ENCODE results near the gene TEX38. TPM values are rescaled to one million over a fixed set of nuclear protein-coding genes. Genes with fewer than 3 reads are reported as not detected.

The TEX38 gene
- polyA plus RNA-seq, 2 of the 4 experiments (the other 2 are of a cell fraction): not detected

DNA sequence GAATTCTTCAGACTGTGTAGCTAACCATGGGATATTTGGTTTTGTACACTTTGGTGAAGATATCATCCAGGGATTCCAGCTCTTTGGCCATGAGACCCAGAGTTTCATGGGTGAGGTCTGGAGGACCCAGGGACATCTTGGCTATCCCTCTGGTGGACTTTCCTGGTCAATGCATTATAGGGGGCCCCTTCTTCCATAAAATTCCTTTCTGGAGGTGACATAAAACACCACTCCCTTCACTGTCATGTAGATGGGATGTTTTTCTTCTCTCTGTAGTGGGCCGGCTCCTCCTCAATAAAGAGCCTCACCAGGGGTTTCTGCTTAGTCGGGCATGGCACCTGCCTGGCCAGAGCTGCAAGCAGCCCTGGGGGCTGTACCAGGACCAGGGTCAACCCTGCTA, 5.7 kb upstream of the TEX38 start:
- CTCF ChIA-PET: interaction anchor here (0.9 to 1.4 kb wide), 2 partner anchors 62 to 137 kb away, joined by 3 read pairs; partner anchors contain the start of gene MKNK1
- DNase-seq (ENCODE audit: low read depth in 1 of 2, low spot score in 1 of 2): no peak
- Histone ChIP-seq H3K9me3 (no peaks in the 10 kb centered on the region), H3K27ac (no peak overlapping the region), H3K4me1 (peaks cover 16% of the 10 kb centered on the region), H3K4me2 (peak overlapping the region; percentile 93; the same call in 1 of the 3 replicates), H3K4me3 (no peak overlapping the region)
- no peak for FAIRE-seq
- no peak for ATAC-seq
- no peak for TF ChIP-seq MAZ (IDR thresholded peaks at IDR 0.05; ENCODE audit: borderline replicate concordance, low read depth, low read length)
- TF ChIP-seq, protein P1, sequence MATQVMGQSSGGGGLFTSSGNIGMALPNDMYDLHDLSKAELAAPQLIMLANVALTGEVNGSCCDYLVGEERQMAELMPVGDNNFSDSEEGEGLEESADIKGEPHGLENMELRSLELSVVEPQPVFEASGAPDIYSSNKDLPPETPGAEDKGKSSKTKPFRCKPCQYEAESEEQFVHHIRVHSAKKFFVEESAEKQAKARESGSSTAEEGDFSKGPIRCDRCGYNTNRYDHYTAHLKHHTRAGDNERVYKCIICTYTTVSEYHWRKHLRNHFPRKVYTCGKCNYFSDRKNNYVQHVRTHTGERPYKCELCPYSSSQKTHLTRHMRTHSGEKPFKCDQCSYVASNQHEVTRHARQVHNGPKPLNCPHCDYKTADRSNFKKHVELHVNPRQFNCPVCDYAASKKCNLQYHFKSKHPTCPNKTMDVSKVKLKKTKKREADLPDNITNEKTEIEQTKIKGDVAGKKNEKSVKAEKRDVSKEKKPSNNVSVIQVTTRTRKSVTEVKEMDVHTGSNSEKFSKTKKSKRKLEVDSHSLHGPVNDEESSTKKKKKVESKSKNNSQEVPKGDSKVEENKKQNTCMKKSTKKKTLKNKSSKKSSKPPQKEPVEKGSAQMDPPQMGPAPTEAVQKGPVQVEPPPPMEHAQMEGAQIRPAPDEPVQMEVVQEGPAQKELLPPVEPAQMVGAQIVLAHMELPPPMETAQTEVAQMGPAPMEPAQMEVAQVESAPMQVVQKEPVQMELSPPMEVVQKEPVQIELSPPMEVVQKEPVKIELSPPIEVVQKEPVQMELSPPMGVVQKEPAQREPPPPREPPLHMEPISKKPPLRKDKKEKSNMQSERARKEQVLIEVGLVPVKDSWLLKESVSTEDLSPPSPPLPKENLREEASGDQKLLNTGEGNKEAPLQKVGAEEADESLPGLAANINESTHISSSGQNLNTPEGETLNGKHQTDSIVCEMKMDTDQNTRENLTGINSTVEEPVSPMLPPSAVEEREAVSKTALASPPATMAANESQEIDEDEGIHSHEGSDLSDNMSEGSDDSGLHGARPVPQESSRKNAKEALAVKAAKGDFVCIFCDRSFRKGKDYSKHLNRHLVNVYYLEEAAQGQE (IDR thresholded peaks at IDR 0.05): no peak
- TF ChIP-seq, protein P2, sequence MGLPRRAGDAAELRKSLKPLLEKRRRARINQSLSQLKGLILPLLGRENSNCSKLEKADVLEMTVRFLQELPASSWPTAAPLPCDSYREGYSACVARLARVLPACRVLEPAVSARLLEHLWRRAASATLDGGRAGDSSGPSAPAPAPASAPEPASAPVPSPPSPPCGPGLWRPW (IDR thresholded peaks at IDR 0.05): no peak
- TF ChIP-seq ZSCAN20 (CRISPR knock-in tag; IDR thresholded peaks at IDR 0.05): no peak
- TF ChIP-seq KDM1A (IDR thresholded peaks at IDR 0.05; ENCODE audit: low read depth): no peak
- TF ChIP-seq, protein P3, sequence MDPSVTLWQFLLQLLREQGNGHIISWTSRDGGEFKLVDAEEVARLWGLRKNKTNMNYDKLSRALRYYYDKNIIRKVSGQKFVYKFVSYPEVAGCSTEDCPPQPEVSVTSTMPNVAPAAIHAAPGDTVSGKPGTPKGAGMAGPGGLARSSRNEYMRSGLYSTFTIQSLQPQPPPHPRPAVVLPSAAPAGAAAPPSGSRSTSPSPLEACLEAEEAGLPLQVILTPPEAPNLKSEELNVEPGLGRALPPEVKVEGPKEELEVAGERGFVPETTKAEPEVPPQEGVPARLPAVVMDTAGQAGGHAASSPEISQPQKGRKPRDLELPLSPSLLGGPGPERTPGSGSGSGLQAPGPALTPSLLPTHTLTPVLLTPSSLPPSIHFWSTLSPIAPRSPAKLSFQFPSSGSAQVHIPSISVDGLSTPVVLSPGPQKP (IDR thresholded peaks at IDR 0.05; ENCODE audit: low read depth, low read length): no peak
- TF ChIP-seq, protein P4, sequence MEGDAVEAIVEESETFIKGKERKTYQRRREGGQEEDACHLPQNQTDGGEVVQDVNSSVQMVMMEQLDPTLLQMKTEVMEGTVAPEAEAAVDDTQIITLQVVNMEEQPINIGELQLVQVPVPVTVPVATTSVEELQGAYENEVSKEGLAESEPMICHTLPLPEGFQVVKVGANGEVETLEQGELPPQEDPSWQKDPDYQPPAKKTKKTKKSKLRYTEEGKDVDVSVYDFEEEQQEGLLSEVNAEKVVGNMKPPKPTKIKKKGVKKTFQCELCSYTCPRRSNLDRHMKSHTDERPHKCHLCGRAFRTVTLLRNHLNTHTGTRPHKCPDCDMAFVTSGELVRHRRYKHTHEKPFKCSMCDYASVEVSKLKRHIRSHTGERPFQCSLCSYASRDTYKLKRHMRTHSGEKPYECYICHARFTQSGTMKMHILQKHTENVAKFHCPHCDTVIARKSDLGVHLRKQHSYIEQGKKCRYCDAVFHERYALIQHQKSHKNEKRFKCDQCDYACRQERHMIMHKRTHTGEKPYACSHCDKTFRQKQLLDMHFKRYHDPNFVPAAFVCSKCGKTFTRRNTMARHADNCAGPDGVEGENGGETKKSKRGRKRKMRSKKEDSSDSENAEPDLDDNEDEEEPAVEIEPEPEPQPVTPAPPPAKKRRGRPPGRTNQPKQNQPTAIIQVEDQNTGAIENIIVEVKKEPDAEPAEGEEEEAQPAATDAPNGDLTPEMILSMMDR (IDR thresholded peaks at IDR 0.05): no peak
- TF ChIP-seq HOXA7 (CRISPR knock-in tag; IDR thresholded peaks at IDR 0.05): no peak
- TF ChIP-seq GATA3 (IDR thresholded peaks at IDR 0.05; ENCODE audit: borderline replicate concordance): no peak
- TF ChIP-seq NFE2L2 (conservative IDR thresholded peaks at IDR 0.05; ENCODE audit: low read length): no peak
- WGBS (ENCODE audit: missing lambda C conversion rate): 100% methylated on average over 1 of the region's 2 CpGs
- POLR2A ChIA-PET: no interaction called here

DNA sequence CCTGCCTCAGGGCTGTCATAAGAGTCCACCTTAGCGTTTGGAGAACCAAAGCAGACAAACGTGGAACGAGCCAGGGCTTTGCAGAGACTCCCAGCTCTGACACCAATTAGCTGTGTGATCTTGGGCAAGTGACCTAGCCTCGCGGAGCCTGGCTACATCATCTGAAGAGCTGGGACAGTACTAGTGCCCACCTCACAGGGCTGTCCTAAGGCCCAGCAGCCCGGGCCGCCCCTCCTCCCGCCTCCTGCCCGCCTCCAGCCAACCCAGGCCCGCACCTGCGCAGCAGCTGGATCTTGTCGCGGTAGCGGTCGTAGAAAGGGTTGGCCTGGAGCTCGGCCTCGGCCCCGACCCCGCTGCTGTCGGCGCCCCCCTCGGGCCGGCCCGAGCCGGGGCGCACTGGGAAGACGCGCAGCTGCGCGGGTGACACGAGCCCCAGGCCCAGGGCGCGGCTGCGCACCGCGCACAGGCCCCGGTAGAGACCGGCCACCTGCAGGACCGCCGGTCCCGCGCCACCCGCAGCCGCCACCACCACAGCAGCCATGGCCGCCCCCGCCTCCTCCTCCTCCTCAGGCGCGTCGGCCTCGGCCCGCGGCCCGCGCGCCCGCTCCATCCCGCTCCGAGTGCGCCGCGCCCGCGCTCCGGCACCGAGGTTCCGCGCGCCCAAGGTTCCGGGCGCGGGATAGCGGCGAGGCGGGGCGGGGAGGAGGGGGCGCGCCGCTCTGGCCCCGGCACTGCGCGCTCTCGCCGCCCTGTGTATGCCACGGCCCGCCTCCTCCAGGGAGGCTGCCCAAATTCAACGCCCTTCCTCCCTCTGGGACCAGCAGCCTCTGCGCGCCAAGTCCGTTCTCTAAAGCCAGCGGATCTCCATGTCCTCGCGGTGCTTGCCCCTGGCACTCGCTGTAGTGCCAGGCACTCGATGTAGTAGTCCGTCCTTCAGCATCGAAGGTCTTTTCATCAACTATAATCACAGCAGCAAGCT, 3.6 kb upstream of the TEX38 start, which contains the start of gene ATPAF1:
Gene ATPAF1, minus strand, starts transcription at position 583 of the 979 bp plus-strand sequence. Its CDS starts 42 bp downstream, at position 541.
- 3% methylated on average over 11 of the region's 96 CpGs for WGBS (ENCODE audit: missing lambda C conversion rate)
- peak; percentile 77 to 82 for DNase-seq (ENCODE audit: low read depth in 1 of 2, low spot score in 1 of 2)
- Histone ChIP-seq H3K4me3 (peak within 1 kb of the TSS; percentile 90), H3K4me1 (peaks cover 16% of the 10 kb centered on the region), H3K27ac (peak within 1 kb of the TSS; percentile 91 to 99), H3K9me3 (no peaks in the 10 kb centered on the region), H3K4me2 (peak within 1 kb of the TSS; percentile 93)
- CTCF ChIA-PET: interaction anchor here (1.0 kb wide), 3 partner anchors 56 to 121 kb away, joined by 3 read pairs; no protein-coding TSS in a partner anchor
- no peak for FAIRE-seq
- POLR2A ChIA-PET: interaction anchor here (0.6 to 0.7 kb wide), 3 partner anchors 56 to 100 kb away, joined by 3 to 4 read pairs (median 3); no protein-coding TSS in a partner anchor
- ATAC-seq: peak; percentile 88 to 95
- no peak for TF ChIP-seq HOXB5 (CRISPR knock-in tag; IDR thresholded peaks at IDR 0.05)
- no peak for TF ChIP-seq NFE2L2 (conservative IDR thresholded peaks at IDR 0.05; ENCODE audit: low read length)
- no peak for TF ChIP-seq EP300 (IDR thresholded peaks at IDR 0.05)
- TF ChIP-seq, protein P5, sequence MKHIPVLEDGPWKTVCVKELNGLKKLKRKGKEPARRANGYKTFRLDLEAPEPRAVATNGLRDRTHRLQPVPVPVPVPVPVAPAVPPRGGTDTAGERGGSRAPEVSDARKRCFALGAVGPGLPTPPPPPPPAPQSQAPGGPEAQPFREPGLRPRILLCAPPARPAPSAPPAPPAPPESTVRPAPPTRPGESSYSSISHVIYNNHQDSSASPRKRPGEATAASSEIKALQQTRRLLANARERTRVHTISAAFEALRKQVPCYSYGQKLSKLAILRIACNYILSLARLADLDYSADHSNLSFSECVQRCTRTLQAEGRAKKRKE (CRISPR knock-in tag; IDR thresholded peaks at IDR 0.05; ENCODE audit: low read depth): no peak; the same call in 1 of the 2 replicates
- peak; percentile 95 for TF ChIP-seq ZFP36 (IDR thresholded peaks at IDR 0.05; ENCODE audit: borderline replicate concordance, partially characterized antibody)
- no peak for TF ChIP-seq MYC (IDR thresholded peaks at IDR 0.05; ENCODE audit: borderline replicate concordance, low read length)
- TF ChIP-seq JUN (IDR thresholded peaks at IDR 0.05): peak; percentile 33 to 61; a peak in 2 of 5 replicates
- TF ChIP-seq SMC3 (IDR thresholded peaks at IDR 0.05): no peak
- no peak for TF ChIP-seq ZNF302 (CRISPR knock-in tag; IDR thresholded peaks at IDR 0.05)
- no peak for TF ChIP-seq POLR2AphosphoS2 (conservative IDR thresholded peaks at IDR 0.05; ENCODE audit: low read length)
- no peak for TF ChIP-seq GATA3 (IDR thresholded peaks at IDR 0.05; ENCODE audit: borderline replicate concordance)
- no peak for TF ChIP-seq MAZ (IDR thresholded peaks at IDR 0.05; ENCODE audit: borderline replicate concordance, low read depth, low read length)
- no peak for TF ChIP-seq FOXS1 (CRISPR knock-in tag; IDR thresholded peaks at IDR 0.05)
- TF ChIP-seq, protein P6, sequence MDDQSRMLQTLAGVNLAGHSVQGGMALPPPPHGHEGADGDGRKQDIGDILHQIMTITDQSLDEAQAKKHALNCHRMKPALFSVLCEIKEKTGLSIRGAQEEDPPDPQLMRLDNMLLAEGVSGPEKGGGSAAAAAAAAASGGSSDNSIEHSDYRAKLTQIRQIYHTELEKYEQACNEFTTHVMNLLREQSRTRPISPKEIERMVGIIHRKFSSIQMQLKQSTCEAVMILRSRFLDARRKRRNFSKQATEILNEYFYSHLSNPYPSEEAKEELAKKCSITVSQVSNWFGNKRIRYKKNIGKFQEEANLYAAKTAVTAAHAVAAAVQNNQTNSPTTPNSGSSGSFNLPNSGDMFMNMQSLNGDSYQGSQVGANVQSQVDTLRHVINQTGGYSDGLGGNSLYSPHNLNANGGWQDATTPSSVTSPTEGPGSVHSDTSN (IDR thresholded peaks at IDR 0.05): no peak
- TF ChIP-seq, protein P7, sequence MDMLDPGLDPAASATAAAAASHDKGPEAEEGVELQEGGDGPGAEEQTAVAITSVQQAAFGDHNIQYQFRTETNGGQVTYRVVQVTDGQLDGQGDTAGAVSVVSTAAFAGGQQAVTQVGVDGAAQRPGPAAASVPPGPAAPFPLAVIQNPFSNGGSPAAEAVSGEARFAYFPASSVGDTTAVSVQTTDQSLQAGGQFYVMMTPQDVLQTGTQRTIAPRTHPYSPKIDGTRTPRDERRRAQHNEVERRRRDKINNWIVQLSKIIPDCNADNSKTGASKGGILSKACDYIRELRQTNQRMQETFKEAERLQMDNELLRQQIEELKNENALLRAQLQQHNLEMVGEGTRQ (IDR thresholded peaks at IDR 0.05): no peak
- TF ChIP-seq FOSL2 (IDR thresholded peaks at IDR 0.05): no peak
- no peak; the same call in 1 of the 2 replicates for TF ChIP-seq FOSL2 (CRISPR knock-in tag; IDR thresholded peaks at IDR 0.05)
- no peak for TF ChIP-seq JUNB (IDR thresholded peaks at IDR 0.05)

Data from A549 (cell line).